SK-N-SH (cell line): ENCODE measurements around the gene KLK5. TPM values are rescaled to one million over a fixed set of nuclear protein-coding genes. Genes with fewer than 3 reads are reported as not detected.

Source experiments
- CTCF ChIA-PET: fragments of 300-600, 350-600 bp; formaldehyde crosslinking; extraction: SDS; loops from one replicate; lab custom pipeline; 2021; lab: Yijun Ruan, JAX
- POLR2A ChIA-PET: fragments of 350-600 bp; sonication (Branson Sonifier 250); formaldehyde crosslinking; extraction: SDS; loops from one replicate; lab custom pipeline; 2020; ENCODE audit warnings: antibody characterized with exemption, inconsistent platforms; lab: Yijun Ruan, JAX
- DNase-seq: peaks from one replicate; pipeline ENCODE4 v3.0.0; 2012
- H2AFZ ChIP-seq: fragments of 200-600 bp; sonication (generic); 2 replicates; pipeline ENCODE4 v1.8.1; 2016; ENCODE audit warnings: antibody characterized with exemption, mild to moderate bottlenecking, low read depth
- H3F3A ChIP-seq: fragments of 200-600 bp; sonication (generic); replicated peaks from 2 replicates; pipeline ENCODE3; 2016; ENCODE audit warnings: antibody characterized with exemption, mild to moderate bottlenecking; ENCODE audit not compliant: insufficient read depth
- H3K27ac ChIP-seq, 2 experiments: fragments of 200-500 bp in 1 of 2; fragments of 200-600 bp in 1 of 2; sonication (Bioruptor generic) in 1 of 2; sonication (generic), shearing (Covaris generic) in 1 of 2; 2 replicates each; pipeline versions ENCODE4 v1.5.1 to v1.6.1; 2014 to 2016; ENCODE audit warnings: low read depth in 2 of 2, inconsistent platforms in 1 of 2, low read length in 1 of 2, mild to moderate bottlenecking in 1 of 2, mixed read lengths in 1 of 2
- H3K27me3 ChIP-seq: fragments of 200-600 bp; sonication (generic), shearing (Covaris generic); 2 replicates; pipeline ENCODE4 v1.6.1; 2016; ENCODE audit warnings: mixed run types; ENCODE audit not compliant: insufficient read depth
- H3K36me3 ChIP-seq, 2 experiments: fragments of 200-500 bp in 1 of 2; fragments of 200-600 bp in 1 of 2; sonication (Bioruptor generic) in 1 of 2; sonication (generic) in 1 of 2; replicated peaks in 1 of 2; 2 replicates each; pipeline versions ENCODE3 to v1.5.1; 2014 to 2016; ENCODE audit warnings: low read length in 1 of 2, mild to moderate bottlenecking in 1 of 2; ENCODE audit not compliant: insufficient read depth in 2 of 2, control insufficient read depth in 1 of 2
- H3K4me1 ChIP-seq, 2 experiments: fragments of 200-500 bp in 1 of 2; fragments of 200-600 bp in 1 of 2; sonication (Bioruptor generic) in 1 of 2; sonication (generic), shearing (Covaris generic) in 1 of 2; 2 replicates each; pipeline versions ENCODE4 v1.5.1 to v1.6.1; 2014 to 2016; ENCODE audit warnings: low read depth in 1 of 2, low read length in 1 of 2, mixed run types in 1 of 2; ENCODE audit not compliant: insufficient read depth in 2 of 2, control insufficient read depth in 1 of 2
- H3K4me2 ChIP-seq: fragments of 200-600 bp; sonication (generic), shearing (Covaris generic); 2 replicates; pipeline ENCODE4 v1.6.1; 2017; ENCODE audit warnings: mixed run types
- H3K4me3 ChIP-seq, 2 experiments: fragments of 200-500 bp in 1 of 2; fragments of 200-600 bp in 1 of 2; sonication (Bioruptor generic) in 1 of 2; sonication (generic), shearing (Covaris generic) in 1 of 2; 2 replicates each; pipeline versions ENCODE4 v1.5.1 to v1.8.1; 2014 to 2016; ENCODE audit warnings: low read depth in 2 of 2, inconsistent platforms in 1 of 2, low read length in 1 of 2, mild to moderate bottlenecking in 1 of 2, mixed read lengths in 1 of 2, moderate library complexity in 1 of 2
- H3K79me2 ChIP-seq: fragments of 200-600 bp; sonication (generic); 2 replicates; pipeline ENCODE4 v1.8.1; 2017; ENCODE audit warnings: mild to moderate bottlenecking; ENCODE audit not compliant: insufficient read depth
- H3K9ac ChIP-seq: fragments of 200-600 bp; sonication (generic); 2 replicates; pipeline ENCODE4 v1.6.1; 2017; ENCODE audit warnings: mixed run types
- H3K9me2 ChIP-seq: fragments of 200-600 bp; sonication (generic); 2 replicates; pipeline ENCODE4 v1.6.1; 2017; ENCODE audit warnings: mixed run types
- H3K9me3 ChIP-seq: fragments of 200-600 bp; sonication (generic); 2 replicates; pipeline ENCODE4 v1.6.1; 2017; ENCODE audit warnings: mixed run types, mild to moderate bottlenecking, moderate library complexity
- H4K20me1 ChIP-seq: fragments of 200-600 bp; sonication (generic); 2 replicates; pipeline ENCODE4 v1.6.1; 2017; ENCODE audit warnings: mild to moderate bottlenecking, mixed run types; ENCODE audit not compliant: insufficient read depth
- CHD2 ChIP-seq: fragments of 150-350 bp; IDR thresholded peaks from 2 replicates; pipeline ENCODE4 v1.6.1; 2018; ENCODE audit warnings: low read length; ENCODE audit not compliant: partially characterized antibody
- CTCF ChIP-seq: fragments of 200-600 bp; sonication (generic); IDR thresholded peaks from 2 replicates; pipeline ENCODE4 v1.6.1; 2017; ENCODE audit warnings: antibody characterized with exemption, mild to moderate bottlenecking, moderate library complexity
- EP300 ChIP-seq, 2 experiments: IDR thresholded peaks; 2 replicates each; pipeline versions ENCODE4 v1.4.0 to v1.6.1; 2012; ENCODE audit warnings: borderline replicate concordance in 1 of 2, low read depth in 1 of 2, low read length in 1 of 2
- FOXJ3 ChIP-seq: sonication (generic); formaldehyde crosslinking; IDR thresholded peaks from 2 replicates; pipeline ENCODE4 v1.5.1; 2020; ENCODE audit warnings: mild to moderate bottlenecking, missing genetic modification reagents
- GABPA ChIP-seq: IDR thresholded peaks from 2 replicates; pipeline ENCODE4 v1.4.0; 2012; ENCODE audit warnings: low read depth, mild to moderate bottlenecking
- GATA2 ChIP-seq: sonication (generic); formaldehyde crosslinking; IDR thresholded peaks from 2 replicates; pipeline ENCODE4 v1.5.0; 2020; ENCODE audit warnings: mild to moderate bottlenecking, missing genetic modification reagents
- IRF3 ChIP-seq: fragments of 150-350 bp; IDR thresholded peaks from 2 replicates; pipeline ENCODE4 v1.6.1; 2016; ENCODE audit warnings: mild to moderate bottlenecking, low read depth, low read length
- MAX ChIP-seq: IDR thresholded peaks from 2 replicates; pipeline ENCODE4 v1.4.0; 2012; ENCODE audit warnings: low read depth
- MEF2A ChIP-seq: IDR thresholded peaks from 2 replicates; pipeline ENCODE4 v1.4.0; 2012; ENCODE audit warnings: low read depth, borderline replicate concordance
- MXI1 ChIP-seq: IDR thresholded peaks from 2 replicates; pipeline ENCODE4 v1.6.1; 2012; ENCODE audit warnings: mild to moderate bottlenecking, low read depth, low read length, improper control_type of control experiment
- POLR2AphosphoS5 ChIP-seq: IDR thresholded peaks from 2 replicates; pipeline ENCODE4 v1.6.1; 2012; ENCODE audit warnings: low read depth, low read length
- SIN3A ChIP-seq: IDR thresholded peaks from 2 replicates; pipeline ENCODE4 v1.6.1; 2012; ENCODE audit warnings: low read depth, mild to moderate bottlenecking, low read length, moderate library complexity, borderline replicate concordance
- SMC3 ChIP-seq: IDR thresholded peaks from 2 replicates; pipeline ENCODE4 v1.6.1; 2012; ENCODE audit warnings: low read depth, low read length, improper control_type of control experiment
- TAF1 ChIP-seq: IDR thresholded peaks from 2 replicates; pipeline ENCODE4 v1.6.1; 2012; ENCODE audit warnings: low read depth, mild to moderate bottlenecking, low read length, moderate library complexity, borderline replicate concordance
- TCF12 ChIP-seq: IDR thresholded peaks from 2 replicates; pipeline ENCODE4 v1.4.0; 2012
- TEAD4 ChIP-seq: IDR thresholded peaks from 2 replicates; pipeline ENCODE4 v1.4.0; 2012; ENCODE audit warnings: mild to moderate bottlenecking, borderline replicate concordance; ENCODE audit not compliant: insufficient read depth
- USF1 ChIP-seq: IDR thresholded peaks from 2 replicates; pipeline ENCODE4 v1.4.0; 2012; ENCODE audit warnings: low read depth, borderline replicate concordance
- USF2 ChIP-seq: fragments of 150-350 bp; IDR thresholded peaks from 2 replicates; pipeline ENCODE4 v1.6.1; 2017; ENCODE audit warnings: antibody characterized with exemption, low read length, low read depth, borderline replicate concordance
- ZBTB33 ChIP-seq: IDR thresholded peaks from 2 replicates; pipeline ENCODE4 v1.4.0; 2012; ENCODE audit warnings: low read depth, borderline replicate concordance
- WGBS: methylation state at CpG from one replicate; pipeline ENCODE4 v1.1.6; 2017; ENCODE audit warnings: low lambda C conversion rate; 5-methylcytosine and 5-hydroxymethylcytosine counted together
- polyA plus RNA-seq, 3 experiments: library from polyadenylated mRNA; depleted of rRNA; stranded (reverse); fragments of >200 nt; gene quantifications; 2 replicates each; pipeline ENCODE4 v1.2.3, GENCODE V29; 2012

Gene KLK5
- polyA plus RNA-seq, 1 of the 3 experiments (the other 2 are of a cell fraction), result not detected

- TF ChIP-seq USF2 (no peak), TEAD4 (no peak), MAX (no peak), GATA2 (CRISPR knock-in tag) (no peak), ZBTB33 (no peak), USF1 (no peak), GABPA (no peak), CTCF (no peak), TCF12 (no peak)
- TF ChIP-seq, all 33 proteins: peak for 0
These were observed 19.2 kb downstream of the KLK5 start (continued) for GRCh38 chr19:50933640-50934039.

GRCh38 chr19:50932690-50933083, 20.2 kb downstream of the KLK5 start:
- Histone ChIP-seq H3K9ac (no peak overlapping the region), H3K9me2 (no peaks in the 10 kb centered on the region), H3K27ac (no peak overlapping the region), H3K4me2 (no peak overlapping the region), H4K20me1 (no peaks in the 10 kb centered on the region), H3F3A (no peaks in the 10 kb centered on the region), H3K36me3 (no peaks in the 10 kb centered on the region), H3K79me2 (no peaks in the 10 kb centered on the region), H2AFZ (no peak overlapping the region), H3K9me3 (no peaks in the 10 kb centered on the region), H3K4me3 (no peak overlapping the region), H3K4me1 (no peaks in the 10 kb centered on the region), H3K27me3 (peaks cover 43% of the 10 kb centered on the region; the same call in 1 of the 2 replicates)
- WGBS, result 7% methylated on average over 4 of the region's 4 CpGs
- CTCF ChIA-PET, result no interaction called here
- POLR2A ChIA-PET, result no interaction called here
- DNase-seq, result no peak
- TF ChIP-seq TEAD4 (no peak), SIN3A (no peak), GATA2 (CRISPR knock-in tag) (no peak), CHD2 (no peak), IRF3 (no peak), SMC3 (no peak), TAF1 (no peak), MXI1 (no peak), MEF2A (no peak), EP300 (IDR thresholded peaks at IDR 0.05; ENCODE audit: borderline replicate concordance in 1 of 2, low read depth in 1 of 2, low read length in 1 of 2) (no peak), TCF12 (no peak), CTCF (no peak), FOXJ3 (no peak), ZBTB33 (no peak), POLR2AphosphoS5 (no peak)
